Stomach (tissue), 9 donors: ENCODE measurements around the gene GPC6. TPM values are rescaled to one million over a fixed set of nuclear protein-coding genes. Genes with fewer than 3 reads are reported as not detected.

Experiments
- DNase-seq, 2 donors: peaks; one replicate each; pipeline versions ENCODE4 v3.0.0 to v3.0.0-alpha.2; 2013 to 2019
- H3K27ac ChIP-seq, 5 donors: fragments of 200-600 bp in 4 of 5; sonication (generic) in 4 of 5; one replicate each; pipeline ENCODE4 v1.5.1; 2013 to 2019; ENCODE audit warnings: mild to moderate bottlenecking in 1 of 5, moderate library complexity in 1 of 5
- H3K27me3 ChIP-seq, 3 donors: fragments of 200-600 bp; sonication (generic); one replicate each; pipeline ENCODE4 v1.5.1; 2017 to 2019; ENCODE audit warnings: mixed run types in 1 of 3
- H3K36me3 ChIP-seq, 4 donors: fragments of 200-600 bp; sonication (generic); 1 replicate in 3 of 4; 2 replicates in 1 of 4; pipeline ENCODE4 v1.5.1; 2016 to 2019
- H3K4me1 ChIP-seq, 4 donors: fragments of 200-600 bp; sonication (generic); one replicate each; pipeline ENCODE4 v1.5.1; 2016 to 2019
- H3K4me3 ChIP-seq, 4 donors: fragments of 200-600 bp; sonication (generic) in 3 of 4; one replicate each; pipeline ENCODE4 v1.5.1; 2016 to 2019; ENCODE audit warnings: mild to moderate bottlenecking in 1 of 4
- H3K9me3 ChIP-seq, 4 donors: fragments of 200-600 bp; sonication (generic); one replicate each; pipeline ENCODE4 v1.5.1; 2016 to 2019
- EP300 ChIP-seq: sonication (generic); formaldehyde crosslinking; IDR thresholded peaks from one replicate; pipeline ENCODE4 v1.6.1; 2017; ENCODE audit warnings: antibody characterized with exemption
- POLR2A ChIP-seq, 4 donors: fragments of 450-650 bp; IDR thresholded peaks; one replicate each; pipeline ENCODE4 v1.6.1; 2016; ENCODE audit warnings: antibody characterized with exemption in 4 of 4, control low read depth in 2 of 4, mild to moderate bottlenecking in 1 of 4, moderate library complexity in 1 of 4
- POLR2AphosphoS5 ChIP-seq, 3 donors: sonication (generic); formaldehyde crosslinking; IDR thresholded peaks; one replicate each; pipeline ENCODE4 v1.6.1; 2016; ENCODE audit warnings: antibody characterized with exemption in 3 of 3
- WGBS, 5 donors: extraction: QIAGEN DNeasy Blood & Tissue Kit in 3 of 5; methylation state at CpG; one replicate each; pipeline versions ENCODE4 v1.1.5 to v1.1.7; 2013 to 2018; 5-methylcytosine and 5-hydroxymethylcytosine counted together
- intact Hi-C: fragments of 100-400 bp; cut with DNase I; formaldehyde crosslinking; loops from one replicate; pipeline ENCODE4 v1.15.1; 2023; ENCODE audit warnings: low total_unique reads
- polyA plus RNA-seq, 3 donors: library from polyadenylated mRNA; stranded (reverse); fragments of 200-250 nt; gene quantifications; one replicate each; pipeline ENCODE4 v1.2.3, GENCODE V29; 2013
- total RNA-seq, 5 donors: library from RNA; depleted of rRNA; stranded (reverse); fragments of >200 nt; gene quantifications; one replicate each; pipeline versions ENCODE4 v1.1.0 to v1.2.3, GENCODE V29; 2014 to 2016
- TF ChIP-seq, protein P1 (sequence below), 7 experiments: fragments of 450-650 bp in 4 of 7; fragments of 200-600 bp in 3 of 7; sonication (generic) in 3 of 7; IDR thresholded peaks; one replicate each; pipeline ENCODE4 v1.5.1; 2016 to 2019; ENCODE audit warnings: antibody characterized with exemption in 7 of 7, control low read depth in 2 of 7, mild to moderate bottlenecking in 1 of 7
- donor health status: healthy with polysubstance abuse.
- donor health status: Bipolar disorder and iron deficiency.
- donor health status: healthy.

GPC6 gene
- total and polyA plus RNA-seq, 8 donors: 0.70 to 52.7 (median 5.6) TPM

DNA sequence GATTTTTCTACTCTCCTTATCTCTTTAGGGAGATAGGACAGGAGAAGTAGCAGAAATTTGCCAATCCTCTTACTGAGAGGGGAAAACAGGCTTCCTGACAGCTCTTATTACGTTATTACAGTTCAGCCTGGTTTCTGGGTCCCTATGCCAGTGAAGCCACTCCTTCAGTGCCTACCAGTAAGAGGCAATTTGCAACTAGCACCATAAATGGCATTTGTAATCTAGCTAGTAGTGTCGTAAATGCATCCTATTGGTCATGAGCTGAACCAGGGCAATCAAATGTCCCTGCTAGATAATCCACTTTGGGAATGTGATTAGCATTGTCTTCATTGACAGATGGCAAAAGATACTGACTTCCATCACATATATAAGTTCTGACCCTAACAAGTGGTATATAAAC is 824.1 kb downstream of the GPC6 start:
- intact Hi-C loops: no loop called here
- TF ChIP-seq EP300: no peak
- TF ChIP-seq POLR2A (IDR thresholded peaks at IDR 0.05): no peak
- TF ChIP-seq POLR2AphosphoS5 (IDR thresholded peaks at IDR 0.05): no peak
- TF ChIP-seq, protein P1, sequence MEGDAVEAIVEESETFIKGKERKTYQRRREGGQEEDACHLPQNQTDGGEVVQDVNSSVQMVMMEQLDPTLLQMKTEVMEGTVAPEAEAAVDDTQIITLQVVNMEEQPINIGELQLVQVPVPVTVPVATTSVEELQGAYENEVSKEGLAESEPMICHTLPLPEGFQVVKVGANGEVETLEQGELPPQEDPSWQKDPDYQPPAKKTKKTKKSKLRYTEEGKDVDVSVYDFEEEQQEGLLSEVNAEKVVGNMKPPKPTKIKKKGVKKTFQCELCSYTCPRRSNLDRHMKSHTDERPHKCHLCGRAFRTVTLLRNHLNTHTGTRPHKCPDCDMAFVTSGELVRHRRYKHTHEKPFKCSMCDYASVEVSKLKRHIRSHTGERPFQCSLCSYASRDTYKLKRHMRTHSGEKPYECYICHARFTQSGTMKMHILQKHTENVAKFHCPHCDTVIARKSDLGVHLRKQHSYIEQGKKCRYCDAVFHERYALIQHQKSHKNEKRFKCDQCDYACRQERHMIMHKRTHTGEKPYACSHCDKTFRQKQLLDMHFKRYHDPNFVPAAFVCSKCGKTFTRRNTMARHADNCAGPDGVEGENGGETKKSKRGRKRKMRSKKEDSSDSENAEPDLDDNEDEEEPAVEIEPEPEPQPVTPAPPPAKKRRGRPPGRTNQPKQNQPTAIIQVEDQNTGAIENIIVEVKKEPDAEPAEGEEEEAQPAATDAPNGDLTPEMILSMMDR (IDR thresholded peaks at IDR 0.05): no peak
- H3K27me3 ChIP-seq: no peaks in the 10 kb centered on the region
- H3K4me3 ChIP-seq: no peak overlapping the region
- no peaks in the 10 kb centered on the region for H3K4me1 ChIP-seq
- H3K36me3 ChIP-seq: no peaks in the 10 kb centered on the region
- no peak for DNase-seq
- WGBS, 5 donors: 77 to 88% (median 81%) methylated on average over 2 of the region's 2 CpGs
- H3K27ac ChIP-seq: no peak overlapping the region
- H3K9me3 ChIP-seq: no peaks in the 10 kb centered on the region

GRCh38 chr13:94053986-94054593 is 827.5 kb downstream of the GPC6 start:
- Histone ChIP-seq H3K4me1 (no peaks in the 10 kb centered on the region), H3K27ac (no peak overlapping the region), H3K9me3 (no peaks in the 10 kb centered on the region), H3K4me3 (no peak overlapping the region), H3K36me3 (no peaks in the 10 kb centered on the region), H3K27me3 (no peaks in the 10 kb centered on the region)
- intact Hi-C loops: no loop called here
- DNase-seq: no peak
- WGBS, 5 donors: 83 to 89% (median 85%) methylated on average over 11 of the region's 11 CpGs
- TF ChIP-seq, protein P1 (IDR thresholded peaks at IDR 0.05): no peak
- TF ChIP-seq POLR2AphosphoS5 (IDR thresholded peaks at IDR 0.05) (no peak), EP300 (no peak), POLR2A (IDR thresholded peaks at IDR 0.05) (no peak)

- Histone ChIP-seq H3K36me3 (no peaks in the 10 kb centered on the region), H3K9me3 (no peaks in the 10 kb centered on the region), H3K27me3 (no peaks in the 10 kb centered on the region), H3K27ac (no peak overlapping the region), H3K4me1 (no peaks in the 10 kb centered on the region), H3K4me3 (no peak overlapping the region)
- WGBS, 5 donors: 70 to 79% (median 75%) methylated on average over 4 of the region's 4 CpGs
- DNase-seq: no peak
- intact Hi-C loops: no loop called here
- TF ChIP-seq POLR2AphosphoS5 (IDR thresholded peaks at IDR 0.05) (no peak), POLR2A (IDR thresholded peaks at IDR 0.05) (no peak), EP300 (no peak)
- TF ChIP-seq, protein P1 (IDR thresholded peaks at IDR 0.05): no peak
Measured at GRCh38 chr13:94056362-94056990, 829.9 kb downstream of the GPC6 start.

DNA sequence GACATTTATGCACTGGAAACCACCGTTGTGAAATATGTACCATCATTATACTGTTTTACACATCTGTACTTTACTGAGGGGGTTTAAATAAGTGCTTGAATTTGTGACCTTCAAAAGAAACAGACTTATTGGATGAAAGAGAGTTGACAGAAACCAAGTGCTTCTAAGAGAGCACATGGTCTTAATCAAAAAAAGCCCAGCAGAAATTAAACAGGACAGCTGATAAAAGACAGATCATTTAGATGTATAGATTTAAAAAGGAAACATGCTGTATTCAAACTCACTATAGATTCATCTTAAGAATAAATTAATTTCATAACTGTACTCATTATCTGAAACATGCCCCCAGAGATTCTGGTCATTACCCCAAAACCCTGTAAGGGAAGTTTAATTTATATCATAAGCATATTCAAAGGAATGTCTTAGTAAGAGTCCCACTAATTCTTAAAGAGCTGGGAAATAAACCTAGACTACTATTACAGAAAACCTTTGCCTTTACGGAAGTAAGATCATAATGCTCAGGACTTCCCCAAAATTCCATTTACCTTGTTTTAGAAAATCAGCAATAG is 831.1 kb downstream of the GPC6 start:
- H3K9me3 ChIP-seq: no peaks in the 10 kb centered on the region
- H3K27ac ChIP-seq: no peak overlapping the region
- H3K36me3 ChIP-seq: no peaks in the 10 kb centered on the region
- H3K27me3 ChIP-seq: no peaks in the 10 kb centered on the region
- 71 to 84% (median 80%) methylated on average over 2 of the region's 2 CpGs for WGBS, 5 donors
- H3K4me1 ChIP-seq: no peaks in the 10 kb centered on the region
- intact Hi-C loops: no loop called here
- TF ChIP-seq POLR2AphosphoS5 (IDR thresholded peaks at IDR 0.05) (no peak), EP300 (no peak), POLR2A (IDR thresholded peaks at IDR 0.05) (no peak)
- TF ChIP-seq, protein P1 (IDR thresholded peaks at IDR 0.05): no peak
- H3K4me3 ChIP-seq: no peak overlapping the region
- DNase-seq: no peak
